Colon (tissue), 2 donors: ENCODE measurements around the gene RNF5.
"Not testable (repeated sequence)": the region's sequence is repeated elsewhere in the genome, so short reads cannot be mapped to it uniquely, and the experiment has no call there.

Experiments
- FAIRE-seq: peaks from 2 replicates; lab custom pipeline; 2012; peaks lifted over from hg19 to GRCh38; lab: Jason Lieb, UNC
- donor health status: control.
- donor health status: control.

Gene RNF5

GRCh38 chr6:32210191-32210601, 32.0 kb downstream of the RNF5 start:
- no peak for FAIRE-seq

DNA sequence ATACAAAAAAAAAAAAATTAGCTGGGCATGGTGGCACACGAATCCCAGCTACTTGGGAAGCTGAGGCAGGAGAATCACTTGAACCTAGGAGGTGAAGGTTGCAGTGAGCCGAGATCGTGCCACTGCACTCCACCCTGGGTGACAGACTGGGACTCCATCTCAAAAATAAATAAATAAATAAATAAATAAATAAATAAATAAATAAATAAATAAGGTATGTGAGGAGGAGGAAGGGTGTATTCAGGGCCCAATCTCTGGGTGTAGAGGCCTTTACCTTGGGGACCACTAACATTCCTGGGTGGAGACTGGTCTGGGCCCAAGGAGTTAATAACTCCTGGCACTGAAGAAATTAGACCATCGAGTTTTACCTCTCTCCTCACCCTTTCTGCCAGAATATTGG, 33.2 kb downstream of the RNF5 start:
- FAIRE-seq: not testable (repeated sequence)

DNA sequence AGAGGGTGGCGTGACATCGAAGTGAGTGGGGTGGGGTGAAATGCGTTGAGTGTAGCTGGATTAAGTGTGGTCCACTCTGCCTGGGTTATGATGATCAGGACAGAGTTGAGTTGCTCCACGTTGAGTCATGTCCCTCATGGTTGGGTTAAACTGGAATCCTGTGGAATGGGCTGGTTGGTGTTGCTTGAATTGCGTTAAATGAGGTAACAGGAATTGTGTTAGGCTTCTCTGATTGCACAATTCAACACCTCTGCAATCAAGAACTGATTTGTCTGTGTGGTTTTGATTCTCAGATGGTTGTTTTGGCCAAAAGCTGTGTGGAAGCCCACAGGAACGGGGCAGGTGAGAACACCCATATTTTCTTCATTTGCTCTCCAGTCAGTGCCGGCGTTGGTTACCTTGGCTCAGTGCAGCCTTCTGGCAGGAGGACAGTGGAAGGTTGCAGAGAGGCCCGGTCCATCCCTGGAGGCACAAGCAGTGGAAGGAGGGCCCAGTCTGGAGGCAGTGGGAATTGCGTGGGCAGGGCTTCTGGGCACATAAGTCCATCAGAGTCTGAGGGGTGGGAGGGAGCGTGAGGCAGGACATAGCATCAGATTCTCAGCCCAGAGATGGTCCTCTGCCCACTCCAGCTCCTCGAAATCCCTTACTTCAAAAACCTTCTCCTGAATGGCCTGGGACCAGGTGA, 34.0 kb downstream of the RNF5 start:
- FAIRE-seq: no peak

GRCh38 chr6:32213649-32214048, 35.4 kb downstream of the RNF5 start:
- FAIRE-seq: no peak

DNA sequence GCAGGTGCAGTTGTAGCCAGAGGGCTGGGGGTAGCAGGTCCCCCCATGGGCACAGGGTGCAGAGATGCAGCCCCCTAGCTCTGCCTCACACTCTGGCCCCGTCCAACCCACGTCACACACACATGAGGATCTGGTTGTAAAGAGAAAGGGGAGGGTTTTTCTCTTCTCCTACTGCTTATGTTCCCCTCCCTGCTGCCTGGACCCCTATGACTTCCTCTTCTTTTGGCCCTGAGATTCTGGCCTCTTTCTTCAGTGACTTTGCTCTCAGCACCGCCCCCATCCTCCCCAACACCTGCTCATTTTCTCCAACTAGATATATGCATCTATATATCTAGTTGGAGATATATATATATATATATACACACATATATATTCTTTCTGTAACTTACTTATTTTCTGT, 35.9 kb downstream of the RNF5 start:
- no peak for FAIRE-seq

- no peak for FAIRE-seq
Measured at GRCh38 chr6:32215617-32216016, 37.4 kb downstream of the RNF5 start.

- no peak for FAIRE-seq
Measured at GRCh38 chr6:32216285-32216684, 38.1 kb downstream of the RNF5 start.

- no peak for FAIRE-seq
Measured at GRCh38 chr6:32216998-32217397, 38.8 kb downstream of the RNF5 start.

DNA sequence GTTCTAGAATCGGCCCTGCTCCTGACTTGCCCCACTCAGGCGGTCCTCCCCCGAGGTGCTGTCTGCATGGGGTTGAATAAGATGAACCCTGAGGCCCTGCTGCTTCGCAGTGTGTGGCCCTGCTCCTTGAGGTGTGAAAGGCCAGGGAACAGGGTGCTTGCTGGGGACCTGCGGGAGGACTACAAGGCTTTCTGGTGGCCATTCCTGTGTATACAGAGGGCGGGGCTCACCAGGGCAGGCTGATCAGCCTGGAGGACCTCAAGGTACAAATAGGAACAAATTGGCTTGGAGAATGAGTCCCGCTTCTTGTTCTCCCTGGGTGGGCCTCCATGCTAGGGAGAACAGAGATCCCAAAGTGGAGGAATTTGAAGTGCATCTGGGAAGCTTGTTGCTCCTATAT, 40.0 kb downstream of the RNF5 start:
- no peak for FAIRE-seq

GRCh38 chr6:32220021-32220420, 41.8 kb downstream of the RNF5 start:
- no peak for FAIRE-seq

GRCh38 chr6:32222333-32223230, 44.4 kb downstream of the RNF5 start:
- FAIRE-seq: no peak

DNA sequence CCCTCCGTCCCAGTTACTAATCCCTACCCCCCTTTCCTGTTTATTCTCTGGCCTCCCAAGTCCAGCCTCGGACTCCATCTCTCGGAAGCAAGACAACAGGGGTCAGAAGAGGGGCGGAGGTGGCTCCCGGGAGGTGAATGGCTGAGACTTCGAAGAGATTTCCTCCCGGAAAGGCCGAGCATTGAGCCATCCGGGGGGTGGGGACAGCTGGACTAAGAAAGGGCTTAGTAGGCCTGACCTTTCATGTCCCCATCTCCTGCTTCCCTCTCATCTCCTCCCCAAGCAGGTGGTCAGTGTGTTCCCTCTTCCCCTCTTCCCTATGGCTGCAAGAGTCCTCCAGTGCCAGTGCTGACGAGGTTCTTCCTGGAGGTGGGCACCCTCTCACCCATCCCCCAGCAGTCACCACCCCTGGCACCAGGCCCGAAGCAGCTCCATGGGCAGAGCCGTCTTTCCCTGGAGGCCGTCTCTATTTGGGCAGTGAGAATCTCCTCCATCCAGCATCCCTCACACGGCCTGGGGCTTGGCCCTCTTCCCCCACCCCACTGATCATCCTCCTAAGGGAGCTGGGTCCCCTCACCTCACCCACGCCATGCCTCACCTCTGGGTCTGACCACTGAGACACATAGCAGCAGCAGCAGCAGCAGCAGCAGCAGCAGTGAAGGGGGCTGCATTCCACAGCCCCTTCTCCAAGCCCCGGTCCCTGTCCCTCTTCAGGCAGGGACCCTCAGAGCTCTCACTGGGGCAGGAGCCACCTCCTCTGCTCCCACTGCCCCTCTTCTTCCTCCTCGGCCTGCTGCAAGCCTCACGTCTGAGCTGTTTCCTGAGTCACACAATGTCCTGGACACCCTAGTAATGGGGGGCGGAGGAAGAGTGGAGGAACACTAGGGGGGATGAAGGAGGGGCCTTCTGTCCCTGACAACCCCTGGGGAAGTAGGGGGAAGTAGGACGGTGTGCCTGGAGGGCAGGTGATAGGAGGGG, 45.3 kb downstream of the RNF5 start, which contains the start of gene NOTCH4:
Gene NOTCH4 (minus strand): TSS at position 810 of the 978 bp plus-strand sequence. CDS start 139 bp downstream, at position 671.
- no peak for FAIRE-seq

DNA sequence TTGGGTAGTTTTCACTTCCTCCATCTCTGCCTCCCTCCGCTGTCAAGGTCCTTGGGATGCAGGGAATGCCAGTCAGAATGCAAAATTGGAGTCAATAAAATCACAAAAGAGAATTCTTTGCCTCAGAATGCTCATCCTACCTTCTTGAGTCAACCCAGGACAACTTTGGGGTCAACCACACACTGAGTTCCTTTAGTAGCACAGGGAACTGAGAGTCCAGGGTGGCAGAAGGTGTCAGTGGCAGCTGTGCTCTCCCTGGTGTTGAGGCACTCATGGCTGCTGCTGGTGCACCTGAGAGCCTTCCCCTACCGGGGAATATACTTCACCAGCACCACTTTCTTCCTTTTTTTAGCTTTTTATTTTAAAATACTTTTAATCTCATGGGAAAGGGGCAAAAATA, 46.5 kb downstream of the RNF5 start:
- FAIRE-seq: no peak

DNA sequence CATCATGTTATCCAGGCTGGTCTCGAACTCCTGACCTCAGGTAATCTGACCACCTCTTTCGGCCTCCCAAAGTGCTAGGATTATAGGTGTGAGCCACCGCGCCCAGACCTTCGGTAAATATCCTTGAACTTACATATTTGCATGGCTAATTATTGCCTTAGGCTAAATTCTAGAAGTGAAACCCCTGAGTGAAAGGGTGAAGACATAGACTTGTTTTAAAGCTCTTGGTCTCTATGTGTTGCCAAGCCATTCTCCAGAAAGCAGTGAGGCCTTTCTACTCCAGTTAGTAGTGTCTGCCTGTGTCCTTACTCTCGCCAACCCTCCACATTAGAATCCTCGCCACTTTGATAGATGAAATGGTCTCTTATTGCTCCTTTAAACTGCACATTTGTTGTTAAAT, 48.2 kb downstream of the RNF5 start:
- no peak for FAIRE-seq
